HG03025 (cell line): ENCODE data around the gene HIVEP3.

Experiments
- ATAC-seq: cut with Tn5 transposase; IDR thresholded peaks from one replicate; pipeline ENCODE4 v1.9.1; 2021; ENCODE audit warnings: mild to moderate bottlenecking, moderate library complexity; ENCODE audit not compliant: unreplicated experiment, low FRiP score

The HIVEP3 gene

GRCh38 chr1:41647221-41648135, 271.2 kb downstream of the HIVEP3 start:
- ATAC-seq: no peak

- no peak for ATAC-seq
Observed at GRCh38 chr1:41646186-41646585, 272.5 kb downstream of the HIVEP3 start.

GRCh38 chr1:41645062-41645461, 273.7 kb downstream of the HIVEP3 start:
- ATAC-seq: no peak

GRCh38 chr1:41642922-41643821, 275.6 kb downstream of the HIVEP3 start:
- no peak for ATAC-seq

- no peak for ATAC-seq
Observed at GRCh38 chr1:41641941-41642527, 276.7 kb downstream of the HIVEP3 start.

GRCh38 chr1:41641475-41641814, 277.3 kb downstream of the HIVEP3 start:
- ATAC-seq: no peak

GRCh38 chr1:41640756-41641474, 277.8 kb downstream of the HIVEP3 start:
- no peak for ATAC-seq

- ATAC-seq: no peak
Observed at GRCh38 chr1:41640141-41640751, 278.5 kb downstream of the HIVEP3 start.

GRCh38 chr1:41639332-41639936, 279.3 kb downstream of the HIVEP3 start:
- ATAC-seq: no peak

- ATAC-seq: no peak
Observed at GRCh38 chr1:41638086-41639024, 280.4 kb downstream of the HIVEP3 start.

GRCh38 chr1:41637367-41637766, 281.4 kb downstream of the HIVEP3 start:
- ATAC-seq: no peak

GRCh38 chr1:41633764-41634163, 285.0 kb downstream of the HIVEP3 start:
- ATAC-seq: no peak

GRCh38 chr1:41632781-41633575, 285.7 kb downstream of the HIVEP3 start:
- no peak for ATAC-seq

- ATAC-seq: no peak
Observed at GRCh38 chr1:41631971-41632370, 286.8 kb downstream of the HIVEP3 start.

- ATAC-seq: no peak
Observed at GRCh38 chr1:41631154-41631553, 287.6 kb downstream of the HIVEP3 start.

- ATAC-seq: no peak
Observed at GRCh38 chr1:41629571-41629970, 289.2 kb downstream of the HIVEP3 start.

- no peak for ATAC-seq
Observed at GRCh38 chr1:41629141-41629540, 289.6 kb downstream of the HIVEP3 start.
